ENCODE results near the gene TGM2.

GRCh38 chr20:38196592-38196991 is 31.5 kb upstream of the TGM2 start:
- TF ChIP-seq CTCF (IDR thresholded peaks at IDR 0.05) (no peak), POLR2A (IDR thresholded peaks at IDR 0.05) (no peak), POLR2AphosphoS5 (IDR thresholded peaks at IDR 0.05) (peak in 1 of 4 donors; percentile 23)
